SU-DHL-6 (cell line): Measurements from ENCODE around the gene PCDHB2.
"Not testable (repeated sequence)": the region's sequence is repeated elsewhere in the genome, so short reads cannot be mapped to it uniquely, and the experiment has no call there.

Experiments
- EZH2phosphoT487 ChIP-seq: fragments of 200-600 bp; sonication (generic), shearing (Covaris generic); conservative IDR thresholded peaks from 2 replicates; pipeline ENCODE4 v1.6.1; 2018; ENCODE audit warnings: mild to moderate bottlenecking, antibody characterized with exemption, low read length, moderate library complexity, mixed read lengths
- TF ChIP-seq, protein P1 (sequence below): fragments of 200-600 bp; sonication (generic); IDR thresholded peaks from one replicate; pipeline ENCODE4 v1.5.1; 2017; ENCODE audit warnings: antibody characterized with exemption, mild to moderate bottlenecking, low read length, moderate library complexity; ENCODE audit not compliant: insufficient read depth, poor library complexity, severe bottlenecking

DNA sequence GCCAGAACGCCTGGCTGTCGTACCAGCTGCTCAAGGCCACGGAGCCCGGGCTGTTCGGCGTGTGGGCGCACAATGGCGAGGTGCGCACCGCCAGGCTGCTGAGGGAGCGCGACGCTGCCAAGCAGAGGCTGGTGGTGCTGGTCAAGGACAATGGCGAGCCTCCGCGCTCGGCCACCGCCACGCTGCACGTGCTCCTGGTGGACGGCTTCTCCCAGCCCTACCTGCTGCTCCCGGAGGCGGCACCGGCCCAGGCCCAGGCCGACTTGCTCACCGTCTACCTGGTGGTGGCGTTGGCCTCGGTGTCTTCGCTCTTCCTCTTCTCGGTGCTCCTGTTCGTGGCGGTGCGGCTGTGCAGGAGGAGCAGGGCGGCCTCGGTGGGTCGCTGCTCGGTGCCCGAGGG, 2.2 kb downstream of the PCDHB2 start:
- TF ChIP-seq, protein P1, sequence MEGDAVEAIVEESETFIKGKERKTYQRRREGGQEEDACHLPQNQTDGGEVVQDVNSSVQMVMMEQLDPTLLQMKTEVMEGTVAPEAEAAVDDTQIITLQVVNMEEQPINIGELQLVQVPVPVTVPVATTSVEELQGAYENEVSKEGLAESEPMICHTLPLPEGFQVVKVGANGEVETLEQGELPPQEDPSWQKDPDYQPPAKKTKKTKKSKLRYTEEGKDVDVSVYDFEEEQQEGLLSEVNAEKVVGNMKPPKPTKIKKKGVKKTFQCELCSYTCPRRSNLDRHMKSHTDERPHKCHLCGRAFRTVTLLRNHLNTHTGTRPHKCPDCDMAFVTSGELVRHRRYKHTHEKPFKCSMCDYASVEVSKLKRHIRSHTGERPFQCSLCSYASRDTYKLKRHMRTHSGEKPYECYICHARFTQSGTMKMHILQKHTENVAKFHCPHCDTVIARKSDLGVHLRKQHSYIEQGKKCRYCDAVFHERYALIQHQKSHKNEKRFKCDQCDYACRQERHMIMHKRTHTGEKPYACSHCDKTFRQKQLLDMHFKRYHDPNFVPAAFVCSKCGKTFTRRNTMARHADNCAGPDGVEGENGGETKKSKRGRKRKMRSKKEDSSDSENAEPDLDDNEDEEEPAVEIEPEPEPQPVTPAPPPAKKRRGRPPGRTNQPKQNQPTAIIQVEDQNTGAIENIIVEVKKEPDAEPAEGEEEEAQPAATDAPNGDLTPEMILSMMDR = not testable (repeated sequence)
- TF ChIP-seq EZH2phosphoT487 = not testable (repeated sequence)
